ENCODE data around the gene PDE4D.

Gene PDE4D

DNA sequence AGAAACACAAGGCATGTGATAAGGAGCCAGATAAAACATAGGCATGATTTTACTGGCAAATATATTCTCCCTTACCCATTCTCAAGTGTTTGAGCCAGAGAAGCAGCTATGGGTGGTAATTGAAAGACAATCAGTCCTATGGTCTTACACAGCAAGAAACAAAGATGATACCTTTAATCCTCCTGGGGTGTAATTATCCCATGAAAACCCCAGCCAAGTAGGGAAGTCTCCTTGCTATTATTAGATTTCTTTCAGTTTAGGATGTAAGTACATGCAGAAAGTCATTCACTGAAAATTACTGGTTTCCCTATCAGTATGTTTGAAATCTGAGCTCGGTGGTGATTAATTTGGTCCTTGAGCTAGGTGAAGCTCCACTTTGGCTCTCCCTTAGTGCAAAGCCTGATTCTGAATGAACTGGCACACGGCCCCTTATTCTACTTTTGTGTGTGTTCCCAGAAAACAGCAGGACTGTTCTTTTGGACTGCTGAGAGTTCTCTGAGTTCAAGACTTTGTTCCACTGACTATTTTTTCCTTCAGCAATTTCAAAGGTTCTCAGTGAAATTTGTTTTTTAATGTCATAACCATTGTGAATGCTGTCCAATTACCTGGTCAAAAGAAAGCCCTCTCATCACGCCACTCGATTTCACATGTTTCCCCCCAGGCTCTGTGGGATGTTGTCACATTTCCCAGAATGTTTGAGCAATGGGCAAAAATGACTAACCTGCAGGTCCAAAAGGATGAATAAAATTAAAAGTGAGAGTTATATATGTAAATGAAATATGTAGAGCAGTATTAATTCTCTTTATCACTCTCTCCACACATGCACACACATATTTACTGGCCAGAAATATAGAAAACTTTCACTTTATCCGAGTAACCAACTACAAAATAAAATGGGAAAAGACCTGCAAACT is 967.6 kb downstream of the PDE4D start:
- DNase-seq (ENCODE audit: low spot score) (no peak), FAIRE-seq (no peak)

DNA sequence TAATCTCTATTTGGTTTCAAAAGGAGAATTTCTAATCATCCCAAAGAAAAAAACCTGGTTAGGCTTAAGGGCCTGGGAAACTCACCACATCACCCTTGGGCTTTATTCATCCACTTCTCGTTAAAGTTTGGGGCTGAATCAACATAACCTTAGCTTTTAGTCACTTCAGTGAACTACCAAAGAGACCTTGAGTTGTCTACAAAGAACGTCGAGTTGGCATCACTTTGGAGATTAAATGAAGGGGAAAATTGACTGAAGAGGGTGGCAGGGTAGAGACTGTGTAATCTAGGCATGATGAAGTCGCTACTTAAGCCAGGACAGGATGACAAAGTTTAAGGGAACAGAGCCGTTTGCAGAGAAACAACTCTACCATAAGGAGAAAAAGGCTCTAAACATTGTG is 969.2 kb downstream of the PDE4D start:
- FAIRE-seq = no peak
- no peak for DNase-seq (ENCODE audit: low spot score)

DNA sequence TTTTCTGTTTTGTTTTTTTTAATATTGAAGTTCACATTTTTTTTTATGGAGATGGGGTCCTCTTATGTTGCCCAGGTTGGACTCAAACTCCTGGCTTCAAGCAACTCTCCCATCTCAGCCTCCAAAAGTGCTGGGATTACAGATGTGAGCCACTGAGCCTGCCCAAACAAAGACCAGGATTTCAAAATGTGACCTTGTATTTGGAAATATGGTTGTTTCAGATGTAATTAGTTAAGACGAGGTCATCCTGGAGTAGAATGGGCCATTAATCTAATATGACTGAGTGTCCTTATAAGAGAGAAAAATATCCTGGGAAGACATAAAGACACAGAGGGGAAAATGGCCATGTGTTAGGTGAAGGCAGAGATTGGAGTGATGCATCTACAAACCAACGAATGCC is 970.2 kb downstream of the PDE4D start:
- FAIRE-seq (no peak), DNase-seq (ENCODE audit: low spot score) (no peak)

DNA sequence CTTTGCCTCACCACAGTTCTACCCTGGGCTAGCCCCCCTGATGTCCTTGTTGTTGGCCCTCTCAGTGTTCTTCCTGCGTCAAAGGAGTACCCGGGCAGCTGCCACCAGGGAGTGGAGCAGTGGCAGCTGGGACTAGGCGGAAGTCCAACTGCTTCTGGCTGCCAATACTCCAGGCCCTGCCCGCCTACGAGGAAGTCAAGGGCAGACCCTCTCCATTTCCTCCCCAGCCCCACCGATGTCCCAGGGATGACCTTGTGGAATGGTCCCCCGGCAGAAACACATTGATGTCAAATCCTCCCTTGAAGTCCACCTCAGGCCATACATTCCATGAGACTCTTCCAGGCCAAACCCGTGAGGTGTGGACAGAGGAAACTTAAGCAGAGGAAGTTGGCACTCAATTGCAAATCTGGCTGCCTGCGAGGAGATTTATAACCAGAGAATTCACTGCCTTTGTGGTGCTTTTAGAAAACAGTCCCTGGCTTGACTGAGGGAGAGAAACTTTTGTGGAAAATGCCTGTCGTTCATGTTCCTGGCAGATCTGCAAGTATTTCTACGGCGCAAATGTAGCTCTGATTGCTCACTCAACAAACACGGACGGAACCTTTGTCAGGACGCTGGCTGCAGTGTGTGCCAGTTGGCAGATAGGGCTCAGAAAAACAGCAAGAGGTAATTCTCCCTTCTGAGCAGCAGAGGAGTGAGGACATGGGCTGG is 970.9 kb downstream of the PDE4D start:
- no peak for FAIRE-seq
- DNase-seq (ENCODE audit: low spot score) = no peak

DNA sequence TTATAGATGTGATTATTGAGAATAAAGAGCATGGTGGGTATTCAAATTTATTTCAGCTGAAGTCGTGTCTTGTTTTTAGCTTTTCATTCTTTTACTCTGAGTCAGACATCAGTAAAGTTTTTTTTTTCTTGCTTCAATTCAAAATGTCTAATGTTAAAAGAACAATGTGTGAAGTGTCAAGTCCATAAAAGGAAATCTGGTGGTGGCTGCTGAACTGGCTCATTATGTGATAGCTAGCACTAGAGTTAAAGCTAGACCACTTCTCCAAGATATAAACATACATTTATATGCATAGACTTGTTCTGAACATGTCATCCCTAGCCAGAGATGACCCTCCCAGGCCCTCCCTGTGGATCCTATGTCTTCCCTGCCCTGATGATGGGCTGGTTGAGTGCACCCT is 972.4 kb downstream of the PDE4D start:
- no peak for DNase-seq (ENCODE audit: low spot score)
- no peak for FAIRE-seq

DNA sequence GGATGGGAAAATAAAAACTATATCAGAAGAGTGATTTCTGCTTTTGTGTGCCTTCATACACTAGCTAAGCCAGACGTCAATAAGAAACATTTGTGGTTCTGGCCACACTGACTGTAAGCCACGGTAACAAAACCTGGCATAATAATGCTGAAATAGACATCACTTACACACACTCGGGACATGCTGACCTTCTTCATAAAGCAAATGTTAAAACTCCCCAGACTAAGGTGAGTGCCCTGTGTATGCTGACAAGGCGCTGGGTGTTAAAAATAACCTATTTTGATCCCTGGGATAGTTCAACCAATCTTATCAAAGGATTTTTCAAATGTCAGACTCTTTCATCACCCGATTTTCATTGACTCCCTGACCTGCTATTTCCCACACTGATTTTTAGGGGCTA is 973.7 kb downstream of the PDE4D start:
- DNase-seq (ENCODE audit: low spot score) (no peak), FAIRE-seq (no peak)

Measured in RCC 7860 (cell line).